AG20443 (cell line): ENCODE results near the gene SHISA8.
A peak's percentile ranks its signal among the peaks of the same experiment; 100 is the strongest.
"Not testable (repeated sequence)": the region's sequence is repeated elsewhere in the genome, so short reads cannot be mapped to it uniquely, and the experiment has no call there.

Experiments
- DNase-seq: peaks from one replicate; pipeline ENCODE4 v3.0.0; 2012; ENCODE audit warnings: low spot score, mixed read lengths

The SHISA8 gene

DNA sequence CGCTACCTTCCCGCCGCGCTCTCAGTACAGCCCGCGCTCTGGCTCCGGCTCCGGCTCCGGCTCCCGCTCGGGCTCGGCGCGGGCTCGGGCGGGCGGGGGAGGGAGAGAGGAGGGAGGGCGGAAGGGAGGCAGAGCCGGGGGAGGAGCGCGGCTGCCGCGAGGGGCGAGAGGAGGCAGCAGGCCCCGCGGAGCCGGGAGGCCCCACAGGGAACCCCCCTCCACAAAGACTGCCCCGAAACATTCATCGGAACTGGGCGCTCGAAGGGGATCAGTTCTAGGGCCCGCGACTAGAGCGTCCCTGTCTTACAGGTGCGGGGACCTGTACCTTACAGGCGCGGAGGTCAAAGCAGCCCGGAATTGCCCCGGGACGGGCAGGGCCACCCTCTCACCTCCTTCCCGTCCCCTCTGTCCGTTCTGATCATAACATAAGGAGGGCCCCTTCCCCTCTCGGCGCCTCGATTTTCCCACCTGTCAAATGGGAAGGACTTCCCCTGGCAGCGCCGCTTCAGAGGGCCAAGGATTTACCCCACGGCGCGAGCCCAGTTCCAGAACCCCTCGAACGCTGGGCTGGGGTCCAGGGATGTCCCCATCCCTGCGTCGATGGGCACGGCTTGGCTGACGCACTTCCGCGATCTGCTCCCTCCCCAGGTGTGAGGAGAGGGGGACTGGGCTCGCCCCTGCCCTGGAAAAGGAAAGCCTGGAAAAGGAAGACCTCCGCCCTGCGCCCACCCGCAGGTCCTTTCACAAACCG is at the start of gene SHISA8:
Gene SHISA8, minus strand, starts transcription at position 40 of the 751 bp plus-strand sequence. CDS start 407 bp downstream, outside the sequence.
- DNase-seq = peak; percentile 77

DNA sequence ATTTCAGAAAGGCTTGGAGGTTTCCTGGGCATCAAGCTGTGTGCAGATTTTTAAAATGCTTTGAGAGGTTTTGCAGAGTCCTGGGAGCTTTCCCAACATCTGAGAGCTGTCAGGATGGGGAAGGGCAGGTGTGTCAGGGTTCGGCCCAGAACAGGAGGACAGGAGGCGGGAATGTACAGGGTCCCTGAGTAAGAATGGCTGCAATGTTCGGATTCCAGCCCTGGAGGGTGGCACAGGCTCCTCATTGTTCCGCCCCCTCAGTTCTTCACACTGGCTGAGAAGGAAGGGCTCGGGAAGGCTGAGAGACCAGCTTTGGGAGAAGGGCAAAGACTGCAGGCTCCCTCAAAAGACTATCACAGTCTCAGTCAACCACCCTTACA is 49.2 kb upstream of the SHISA8 start:
- DNase-seq = no peak

DNA sequence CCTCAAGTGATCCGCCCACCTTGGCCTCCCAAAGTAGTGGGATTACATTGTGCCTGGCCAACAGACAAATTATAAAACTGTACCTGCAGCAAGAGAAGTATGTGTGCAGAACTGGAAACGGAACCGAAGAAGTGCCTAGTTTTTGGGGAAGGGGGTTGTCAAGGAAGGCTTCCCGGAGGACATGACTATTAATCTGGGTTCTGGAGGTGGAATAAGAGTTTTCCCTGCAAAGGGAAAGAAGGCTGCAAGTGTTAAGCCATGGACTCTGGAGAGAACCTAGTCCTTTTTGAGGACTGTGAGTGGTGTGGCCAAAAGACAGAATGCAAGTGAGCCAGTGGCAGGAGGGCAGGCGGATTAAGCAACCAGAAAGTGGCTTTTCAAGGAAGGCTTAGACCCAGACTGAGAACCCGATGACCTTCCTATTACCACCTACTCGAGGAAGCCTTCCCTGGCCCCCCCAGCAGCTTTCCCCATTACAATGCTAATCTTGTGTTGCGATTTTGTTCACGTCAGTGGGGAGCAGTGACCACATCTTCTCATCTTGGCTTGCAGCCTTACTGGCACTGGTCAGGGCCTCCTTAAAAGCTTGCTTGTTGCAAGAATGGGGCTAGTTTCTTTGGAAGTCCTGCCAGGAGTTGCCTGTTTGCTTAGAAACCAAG is 48.7 kb upstream of the SHISA8 start:
- DNase-seq = peak; percentile 51

DNA sequence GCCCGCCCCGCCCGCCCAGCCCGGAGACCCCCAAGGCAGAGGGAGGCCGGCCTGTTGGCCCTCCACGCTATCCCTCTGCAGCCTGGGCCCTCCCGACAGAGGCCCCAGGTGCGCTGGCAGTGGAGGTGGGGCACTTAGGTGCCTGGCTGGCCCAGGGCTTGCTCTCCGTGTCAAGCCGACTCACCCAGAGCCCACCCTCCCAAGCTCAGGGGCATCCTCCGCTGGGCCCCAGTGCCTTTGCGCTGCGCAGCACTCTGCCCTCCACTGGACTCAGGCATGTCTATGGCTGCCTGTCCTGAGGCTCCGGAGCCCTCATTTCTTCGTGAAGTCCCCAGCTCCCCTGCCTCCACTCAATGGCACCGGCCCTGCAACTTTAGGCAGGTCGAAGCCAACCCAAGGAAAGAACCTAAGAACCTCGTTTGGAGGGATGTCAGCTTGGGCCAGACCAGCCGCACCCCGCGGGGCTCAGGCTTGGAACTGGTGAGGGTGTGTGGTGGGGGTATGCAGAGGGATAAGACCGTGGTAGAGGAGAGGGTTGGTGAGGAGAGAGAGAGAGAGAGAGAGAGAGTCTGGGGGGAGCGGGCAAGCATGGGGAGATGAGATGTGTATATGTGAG is 43.2 kb upstream of the SHISA8 start:
- no peak for DNase-seq

DNA sequence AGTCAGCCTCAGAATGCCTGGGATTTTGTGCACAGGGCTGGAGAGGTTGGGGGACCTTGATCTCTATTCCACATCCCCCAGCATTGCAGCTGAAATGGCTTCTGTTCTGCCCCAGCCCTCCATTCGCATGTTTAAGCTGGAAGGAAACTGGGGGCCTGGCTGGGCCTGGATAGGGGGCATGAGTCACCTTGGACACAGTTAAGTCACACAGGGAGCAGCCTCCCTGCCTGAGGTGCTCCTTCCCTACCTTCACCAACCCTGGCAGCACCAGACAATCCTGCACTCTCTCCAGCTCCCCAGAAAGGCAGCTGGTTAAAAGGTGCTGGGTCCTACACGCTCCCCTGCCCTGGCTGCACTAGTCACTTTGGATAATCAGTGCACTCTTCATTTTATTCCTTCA is 37.8 kb upstream of the SHISA8 start:
- no peak for DNase-seq

DNA sequence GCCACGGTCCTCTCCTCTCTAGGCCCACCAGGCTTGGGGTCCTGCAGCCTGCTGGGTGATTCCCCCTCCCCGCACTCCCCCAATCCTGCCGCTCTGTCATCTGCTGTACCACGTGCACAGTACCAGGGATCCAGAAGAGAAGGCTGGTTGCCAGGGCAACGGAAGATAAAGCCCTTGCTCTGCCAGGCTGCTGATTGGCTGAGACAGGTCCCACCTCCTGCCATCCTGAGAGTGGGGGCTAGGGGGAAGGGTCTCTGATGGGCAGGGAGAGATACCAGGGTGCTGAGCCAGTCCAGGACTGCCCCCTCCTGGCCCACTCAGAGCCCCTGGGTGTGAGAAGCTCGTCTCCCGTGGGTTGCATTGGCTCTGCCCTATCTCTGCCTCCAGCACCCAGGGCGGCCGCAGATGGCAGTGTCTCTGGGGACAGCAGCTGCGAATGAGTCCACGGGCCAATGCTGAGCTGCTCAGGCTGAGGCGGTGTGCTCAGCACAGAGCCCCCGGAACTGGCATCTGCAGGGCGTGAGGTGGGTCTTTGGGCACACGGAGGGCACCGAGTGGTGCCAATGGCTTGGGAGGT is 37.1 kb upstream of the SHISA8 start, which contains the start of gene SMIM45:
Gene SMIM45, plus strand, starts transcription at position 253 of the 577 bp plus-strand sequence.
- no peak for DNase-seq

DNA sequence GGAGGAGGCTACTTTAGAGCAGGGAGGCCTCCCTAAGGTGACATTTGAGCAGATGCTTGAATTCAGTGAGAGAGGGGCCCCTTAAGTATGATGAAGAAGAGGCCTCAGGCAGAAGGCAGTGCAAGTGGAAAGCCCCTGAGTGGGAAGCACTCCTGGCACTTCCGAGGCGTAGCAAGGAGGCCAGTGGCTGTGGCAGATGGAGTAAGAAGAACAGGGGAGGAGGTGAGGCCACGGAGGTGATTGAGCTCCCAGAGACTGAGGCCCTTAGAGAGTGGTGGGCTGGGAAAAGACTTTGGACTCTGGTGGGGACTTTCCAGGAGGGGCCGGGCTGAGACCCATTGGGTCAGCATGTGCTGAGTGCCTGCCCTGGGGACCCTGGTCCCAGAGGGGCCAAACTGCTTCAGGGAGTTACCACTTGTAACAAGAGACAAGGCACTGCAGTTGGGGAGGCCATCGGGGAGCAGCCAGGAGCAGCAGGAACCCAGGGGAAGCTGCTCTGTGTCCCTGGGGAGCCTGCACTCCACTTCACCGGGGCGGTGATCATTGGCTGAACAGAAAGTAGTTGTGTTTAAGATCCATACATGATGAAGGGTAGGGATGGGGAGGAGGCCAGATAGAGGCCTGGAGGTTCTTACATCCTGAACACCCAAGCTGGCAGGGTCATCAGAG is 34.6 kb upstream of the SHISA8 start:
- no peak for DNase-seq

DNA sequence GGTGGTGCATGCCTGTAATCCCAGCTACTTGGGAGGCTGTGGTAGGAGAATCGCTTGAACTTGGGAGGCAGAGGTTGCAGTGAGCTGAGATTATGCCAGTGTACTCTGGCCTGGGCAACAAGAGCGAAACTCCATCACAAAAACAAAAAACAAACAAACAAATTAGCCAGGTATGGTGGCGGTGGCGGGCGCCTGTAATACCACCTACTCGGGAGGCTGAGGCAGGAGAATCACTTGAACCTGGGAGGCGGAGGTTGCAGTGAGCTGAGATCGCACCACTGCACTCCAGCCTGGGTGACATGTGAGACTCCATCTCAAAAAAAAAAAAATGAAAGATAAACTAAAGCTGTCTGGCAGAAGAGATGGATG is 34.0 kb upstream of the SHISA8 start:
- DNase-seq = not testable (repeated sequence)

DNA sequence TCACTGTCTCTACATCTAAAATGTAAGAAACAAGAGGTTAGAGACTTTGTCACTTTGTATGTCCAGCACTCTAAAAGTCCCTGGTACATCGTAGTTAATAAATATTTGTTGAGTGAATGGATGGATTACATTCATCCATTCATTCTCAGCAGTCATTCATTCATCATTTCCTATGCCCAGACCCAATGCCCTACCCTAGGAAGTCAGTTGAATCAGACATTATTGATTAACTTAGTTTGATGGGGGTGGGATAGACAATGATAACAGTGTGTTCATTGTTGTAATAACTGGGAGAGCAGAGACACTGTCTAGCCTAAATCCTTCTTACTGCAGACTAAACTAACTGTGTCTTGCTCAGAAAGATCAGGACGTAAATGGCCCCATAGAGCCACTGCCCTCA is 33.3 kb upstream of the SHISA8 start:
- DNase-seq = no peak

DNA sequence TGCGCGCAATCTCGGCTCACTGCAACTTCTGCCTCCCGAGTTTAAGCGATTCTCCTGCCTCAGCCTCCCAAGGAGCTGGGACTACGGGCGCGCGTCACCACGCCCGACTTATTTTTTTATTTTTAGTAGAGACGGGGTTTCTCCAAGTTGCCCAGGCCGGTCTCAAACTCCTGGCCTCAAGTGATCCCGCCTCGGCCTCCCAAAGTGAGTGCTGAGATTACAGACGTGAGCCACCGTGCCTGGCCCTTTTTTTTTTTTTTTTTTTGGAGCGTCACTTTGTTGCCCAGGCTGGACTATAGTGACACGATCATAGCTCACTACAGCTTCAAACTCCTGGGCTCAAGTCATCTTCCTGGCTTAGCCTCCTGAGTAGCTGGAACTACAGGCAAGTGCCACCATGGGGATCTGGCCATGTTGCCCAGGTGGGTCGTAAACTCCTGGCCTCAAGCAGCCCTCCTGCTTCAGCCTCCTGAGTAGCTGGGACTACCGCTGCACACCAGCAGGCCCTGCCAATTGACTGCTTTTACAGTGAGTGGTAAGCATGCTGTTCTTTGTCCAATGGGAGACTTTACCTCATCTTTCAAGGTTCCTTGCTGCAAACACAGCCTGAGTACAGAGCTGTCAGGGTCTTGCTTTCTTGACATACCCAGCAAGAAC is 32.7 kb upstream of the SHISA8 start:
- no peak for DNase-seq

DNA sequence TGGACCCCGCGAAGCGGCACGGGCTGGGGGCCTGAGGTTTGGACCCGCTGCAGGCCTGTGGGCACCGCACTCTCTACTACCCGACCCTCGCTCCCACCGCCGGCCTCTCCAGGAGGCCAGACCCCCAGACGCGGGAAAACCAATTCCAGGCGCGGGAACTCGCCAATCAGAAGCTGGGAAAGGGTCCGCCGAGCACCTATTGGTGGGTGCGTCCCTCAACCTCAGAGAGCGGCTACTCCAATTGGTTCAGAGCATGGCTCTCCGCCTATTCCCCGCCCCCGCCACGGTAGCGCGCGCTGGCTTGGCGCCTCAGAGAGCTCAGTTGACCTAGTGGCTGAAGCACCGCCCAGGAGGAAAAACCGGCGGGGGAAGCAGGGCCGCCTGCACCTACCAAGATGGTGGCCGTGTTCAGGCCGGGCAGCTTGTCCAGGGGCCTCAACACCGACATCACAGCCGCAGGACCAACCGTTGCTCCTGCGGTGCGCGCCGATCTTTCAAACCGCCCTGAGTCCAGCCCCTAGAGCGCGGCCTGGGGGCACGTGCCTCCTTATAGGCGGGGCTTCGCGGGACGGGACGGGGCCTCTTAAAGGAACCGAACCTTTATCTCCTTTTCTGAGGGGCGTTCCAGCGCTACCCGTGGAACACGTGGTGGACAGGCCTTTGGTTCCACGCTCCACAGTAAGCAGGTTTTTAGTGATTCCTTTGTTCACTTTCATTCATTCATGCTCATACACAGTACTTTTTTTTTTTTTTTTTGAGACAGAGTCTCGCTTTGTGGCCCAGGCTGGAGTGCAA is 32.0 kb upstream of the SHISA8 start, which contains the start of gene CENPM:
Gene CENPM, minus strand, starts transcription at position 524 of the 795 bp plus-strand sequence. Its CDS starts 76 bp downstream, at position 448.
- peak; percentile 94 for DNase-seq

DNA sequence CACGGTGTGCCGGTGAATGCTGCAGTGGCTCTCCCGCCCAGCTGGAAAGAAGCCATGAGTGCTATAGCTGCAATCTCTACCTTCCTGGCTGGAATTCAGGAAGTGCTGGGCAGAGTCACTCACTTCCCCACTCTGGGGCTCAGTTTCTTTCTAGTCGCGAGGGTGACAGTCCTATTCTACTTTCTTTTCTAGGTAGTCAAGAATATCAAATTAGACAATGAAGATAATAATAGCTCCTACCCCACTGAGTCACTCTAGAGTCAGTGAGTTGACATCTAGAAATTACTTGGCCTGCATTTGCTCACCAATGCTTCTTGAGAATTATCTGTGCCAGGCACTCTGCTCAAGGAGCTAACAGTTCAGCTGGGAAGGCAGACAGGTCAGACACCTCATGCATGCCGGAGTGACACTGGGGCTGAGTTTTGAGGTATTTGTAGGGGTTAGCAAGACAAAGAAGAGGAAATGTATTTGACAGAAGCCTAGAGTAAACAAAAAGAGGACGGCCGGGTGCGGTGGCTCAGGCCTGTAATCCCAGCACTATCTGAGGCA is 28.9 kb upstream of the SHISA8 start:
- no peak for DNase-seq

DNA sequence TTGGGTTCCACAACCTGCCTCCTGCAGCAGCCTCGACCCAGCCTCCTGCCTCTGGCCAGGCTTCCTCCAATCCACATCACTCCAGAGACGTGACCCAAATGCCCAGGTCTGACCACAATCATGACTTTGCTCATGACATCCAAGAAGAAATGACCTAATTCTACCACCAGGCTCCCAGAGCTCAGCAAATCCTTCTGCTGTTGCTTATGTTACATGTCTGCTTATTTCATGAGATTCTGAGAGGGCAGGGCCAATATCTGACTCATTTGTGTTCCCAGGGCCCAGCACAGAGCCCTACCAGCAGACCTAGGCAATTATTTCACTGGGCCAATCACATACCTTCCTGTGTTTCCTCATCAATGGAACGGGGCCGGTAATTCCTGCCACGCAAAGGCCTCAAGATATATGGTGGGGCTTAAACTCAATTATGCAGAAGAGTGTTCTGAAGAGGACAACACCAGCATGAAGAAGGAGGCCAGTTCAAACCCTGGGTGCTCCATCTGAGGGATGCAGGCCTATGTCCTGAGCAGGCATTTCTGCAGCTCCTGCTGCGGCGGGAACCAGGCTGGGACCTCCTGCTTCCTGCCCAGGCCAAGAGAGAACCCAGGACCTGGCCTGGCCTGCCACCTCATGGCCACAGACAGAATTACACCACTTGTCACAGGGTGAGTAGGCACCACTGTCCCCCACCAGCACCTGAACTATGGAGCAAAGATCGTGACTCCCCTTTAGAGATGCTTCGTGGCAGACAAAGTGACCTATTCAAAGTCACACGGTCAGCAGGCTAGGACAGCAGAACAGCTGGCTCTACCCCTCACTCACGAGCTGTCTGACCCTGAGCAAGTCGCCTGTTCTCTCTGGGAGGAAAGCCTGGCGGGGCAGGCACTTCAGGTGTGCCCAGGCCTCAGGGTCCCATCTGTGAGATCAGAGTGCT is 26.2 kb upstream of the SHISA8 start:
- peak; percentile 89 for DNase-seq

DNA sequence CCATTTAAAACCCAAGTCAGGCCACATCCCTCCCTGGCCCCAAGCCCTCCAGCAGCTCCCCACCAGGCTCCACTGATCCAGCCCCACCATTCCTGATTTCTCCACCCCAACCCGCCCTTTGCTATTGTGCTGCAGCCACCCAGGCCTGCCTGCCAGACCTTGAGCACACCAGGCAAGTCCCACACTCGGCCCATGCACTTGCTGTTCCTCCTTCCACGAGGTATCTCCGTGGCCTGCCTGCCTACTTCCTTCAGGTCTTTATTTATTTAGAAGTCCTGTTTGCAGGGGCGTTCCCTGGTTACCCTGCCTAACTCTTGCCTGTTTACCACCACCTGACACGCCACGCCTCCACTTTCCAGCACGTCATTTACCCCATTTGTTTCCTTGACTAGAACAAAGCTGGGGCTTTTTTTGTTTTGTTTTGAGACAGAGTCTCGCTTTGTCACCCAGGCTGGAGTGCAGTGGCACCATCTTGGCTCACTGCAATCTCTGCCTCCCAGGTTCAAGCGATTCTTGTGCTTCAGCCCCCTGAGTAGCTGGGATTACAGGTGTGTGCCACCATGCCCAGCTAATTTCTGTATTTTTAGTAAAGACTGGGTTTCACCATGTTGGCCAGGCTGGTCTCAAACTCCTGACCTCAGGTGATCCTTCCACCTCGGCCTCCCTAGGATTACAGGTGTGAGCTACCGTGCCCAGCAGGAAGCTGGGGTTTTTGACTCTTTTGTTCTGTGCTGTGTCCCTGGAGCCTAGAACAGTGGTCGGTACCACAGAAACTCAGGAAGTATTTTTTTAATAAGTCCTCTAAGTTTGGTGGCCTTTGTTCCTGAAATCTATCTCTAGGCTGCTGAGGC is 25.3 kb upstream of the SHISA8 start:
- DNase-seq = no peak

DNA sequence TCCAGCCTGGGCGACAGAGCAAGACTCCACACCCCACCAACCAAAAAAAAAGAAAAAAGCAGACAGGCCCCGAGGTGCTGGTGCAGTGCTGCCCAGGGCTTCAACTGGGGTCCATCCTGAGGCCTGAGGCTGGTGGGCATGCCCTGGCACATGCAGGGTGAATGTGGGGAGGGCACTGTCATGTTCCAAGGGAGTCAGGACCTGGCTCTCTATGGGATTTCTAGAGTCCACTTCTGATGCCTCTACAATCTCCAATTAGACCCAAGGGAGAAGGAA is 22.0 kb upstream of the SHISA8 start:
- no peak for DNase-seq

DNA sequence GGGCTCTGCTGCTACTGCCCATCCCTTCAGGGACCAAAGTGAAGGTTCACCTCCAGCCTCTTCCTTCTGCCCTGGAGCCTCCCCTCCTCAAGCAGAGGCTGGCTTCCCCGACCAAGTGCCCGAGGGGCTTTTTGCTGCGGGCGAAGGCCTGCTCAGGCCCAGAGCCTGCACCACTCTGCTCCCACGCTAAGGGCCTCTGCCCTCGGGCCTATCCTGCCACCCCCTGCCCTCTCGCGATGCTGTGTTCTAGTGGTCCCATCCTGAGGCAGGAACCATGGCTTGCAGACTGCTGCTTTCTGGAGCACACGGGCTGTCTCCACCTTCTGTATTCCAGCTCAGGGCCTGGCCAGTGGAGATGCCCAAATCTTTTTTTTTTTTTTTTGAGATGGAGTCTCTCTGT is 20.6 kb upstream of the SHISA8 start:
- no peak for DNase-seq

DNA sequence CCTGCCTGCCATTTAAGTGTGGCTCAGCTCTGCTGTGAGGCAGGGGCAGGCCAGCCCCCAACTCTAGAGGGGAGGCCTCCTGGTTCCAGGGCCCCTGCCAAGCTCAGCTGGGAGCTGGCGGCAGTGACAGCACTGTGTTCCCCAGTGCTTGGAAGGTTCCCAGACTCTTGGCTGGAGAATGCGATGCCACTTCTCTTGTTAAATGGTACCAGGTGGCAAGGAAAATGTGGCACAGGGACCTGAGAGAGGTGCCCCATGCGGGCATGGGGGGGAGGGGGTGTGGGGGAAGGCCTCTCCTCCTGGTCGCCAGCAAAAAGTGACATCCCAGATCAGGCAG is 20.1 kb upstream of the SHISA8 start:
- no peak for DNase-seq

DNA sequence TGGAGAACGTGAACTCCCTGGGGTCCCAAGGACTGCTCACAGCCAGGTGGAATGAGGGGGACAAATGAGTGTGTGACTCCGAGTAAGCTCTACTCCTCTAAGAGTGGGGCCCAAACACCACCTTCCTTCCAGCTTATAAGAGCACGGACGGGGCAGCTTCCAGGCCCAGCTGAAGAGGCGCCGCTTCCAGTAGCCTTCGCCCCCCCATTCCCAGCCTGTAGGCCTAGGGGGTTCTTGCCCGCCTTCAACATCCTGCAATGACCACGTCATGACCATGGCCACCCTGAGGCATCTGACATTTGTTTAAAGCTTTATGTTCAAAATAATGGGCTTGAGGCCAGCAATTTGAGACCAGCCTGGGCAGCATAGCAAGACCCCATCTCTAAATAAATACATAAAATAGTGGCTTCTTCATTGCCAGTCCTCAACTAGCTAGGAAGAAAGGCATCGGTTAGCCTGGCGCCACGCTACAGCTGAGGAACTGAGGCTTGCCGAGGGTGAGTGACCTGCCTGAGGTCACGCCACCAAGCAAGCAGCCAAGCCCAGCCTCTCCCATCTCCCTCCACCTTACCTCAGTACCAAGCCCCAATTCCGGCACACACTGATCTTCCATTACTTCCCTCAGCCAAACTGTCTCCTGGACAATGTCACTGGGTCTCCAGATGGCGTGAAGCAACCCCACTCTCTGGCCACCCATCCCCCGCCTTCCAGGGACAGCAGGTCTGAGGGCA is 19.6 kb upstream of the SHISA8 start:
- DNase-seq = no peak
